GM23338 (cell line): ENCODE data around the gene ARHGAP19. TPM values are rescaled to one million over a fixed set of nuclear protein-coding genes. Genes with fewer than 3 reads are reported as not detected.

Source experiments
- ATAC-seq: fragments of 200-7000 bp; cut with Tn5 transposase; 3 replicates; pipeline ENCODE4 v1.9.1; 2020
- DNase-seq: peaks from one replicate; pipeline ENCODE4 v3.0.0-alpha.2; 2015; ENCODE audit warnings: low spot score
- H2AFZ ChIP-seq: fragments of 200-600 bp; sonication (generic); 2 replicates; pipeline ENCODE4 v1.8.0; 2016; ENCODE audit warnings: antibody characterized with exemption, mild to moderate bottlenecking, moderate library complexity
- H3F3A ChIP-seq: fragments of 200-600 bp; sonication (generic); replicated peaks from 2 replicates; pipeline ENCODE4 v1.8.0; 2017; ENCODE audit warnings: antibody characterized with exemption, mixed run types, low read depth
- H3K27ac ChIP-seq: fragments of 200-600 bp; sonication (generic); 2 replicates; pipeline ENCODE4 v1.6.1; 2016; ENCODE audit warnings: low read depth
- H3K27me3 ChIP-seq: fragments of 200-600 bp; sonication (generic); 2 replicates; pipeline ENCODE4 v1.8.0; 2016; ENCODE audit warnings: mild to moderate bottlenecking, mixed run types, moderate library complexity; ENCODE audit not compliant: insufficient read depth
- H3K36me3 ChIP-seq: fragments of 200-600 bp; sonication (generic); 2 replicates; pipeline ENCODE4 v1.8.0; 2016; ENCODE audit warnings: mild to moderate bottlenecking; ENCODE audit not compliant: insufficient read depth
- H3K4me1 ChIP-seq: fragments of 200-600 bp; sonication (generic); 2 replicates; pipeline ENCODE4 v1.8.0; 2016; ENCODE audit warnings: mild to moderate bottlenecking, moderate library complexity; ENCODE audit not compliant: insufficient read depth
- H3K4me2 ChIP-seq: fragments of 200-600 bp; sonication (generic); 2 replicates; pipeline ENCODE4 v1.7.1; 2017; ENCODE audit warnings: mixed run types
- H3K4me3 ChIP-seq: fragments of 200-600 bp; sonication (generic); 2 replicates; pipeline ENCODE4 v1.6.1; 2016; ENCODE audit warnings: mixed run types
- H3K79me2 ChIP-seq: fragments of 200-600 bp; sonication (generic); replicated peaks from 2 replicates; pipeline ENCODE4 v1.8.0; 2017; ENCODE audit warnings: mild to moderate bottlenecking; ENCODE audit not compliant: insufficient read depth
- H3K9me2 ChIP-seq: fragments of 200-600 bp; sonication (generic); 2 replicates; pipeline ENCODE4 v1.8.0; 2017; ENCODE audit not compliant: insufficient read depth
- H4K20me1 ChIP-seq: fragments of 200-600 bp; sonication (generic); replicated peaks from 2 replicates; pipeline ENCODE4 v1.8.0; 2017; ENCODE audit warnings: mild to moderate bottlenecking; ENCODE audit not compliant: insufficient read depth
- H3K27ac Mint-ChIP-seq: 2 replicates; pipeline ENCODE4 v1.8.0; 2020; ENCODE audit warnings: inconsistent platforms, mild to moderate bottlenecking, moderate library complexity, mixed read lengths
- H3K27me3 Mint-ChIP-seq: 3 replicates; pipeline ENCODE4 v1.8.0; 2022; ENCODE audit warnings: low read depth, mild to moderate bottlenecking, moderate library complexity, mixed read lengths, inconsistent platforms; ENCODE audit not compliant: insufficient read depth, poor library complexity
- H3K36me3 Mint-ChIP-seq: 3 replicates; pipeline ENCODE4 v1.8.0; 2021; ENCODE audit warnings: low read depth, mild to moderate bottlenecking, inconsistent platforms, moderate library complexity, mixed read lengths
- H3K4me1 Mint-ChIP-seq: 3 replicates; pipeline ENCODE4 v1.8.0; 2020; ENCODE audit warnings: mild to moderate bottlenecking, inconsistent platforms, mixed read lengths
- H3K4me3 Mint-ChIP-seq: 3 replicates; pipeline ENCODE4 v1.8.0; 2021; ENCODE audit warnings: moderate library complexity, mild to moderate bottlenecking, inconsistent platforms, mixed read lengths
- H3K9me3 Mint-ChIP-seq: 3 replicates; pipeline ENCODE4 v1.8.0; 2020; ENCODE audit warnings: moderate library complexity, mild to moderate bottlenecking, inconsistent platforms, mixed read lengths
- CREB1 ChIP-seq: fragments of 250-450 bp; sonication (Bioruptor Pico); IDR thresholded peaks from 2 replicates; pipeline ENCODE4 v1.5.0; 2020; ENCODE audit warnings: low read depth, mild to moderate bottlenecking, moderate library complexity
- ETS1 ChIP-seq: IDR thresholded peaks from 2 replicates; pipeline ENCODE4 v1.6.1; 2016; ENCODE audit warnings: antibody characterized with exemption
- JUNB ChIP-seq: IDR thresholded peaks from one replicate; pipeline ENCODE4 v1.6.1; 2016; ENCODE audit warnings: antibody characterized with exemption; ENCODE audit not compliant: unreplicated experiment
- NANOG ChIP-seq: IDR thresholded peaks from 2 replicates; pipeline ENCODE4 v1.6.1; 2016; ENCODE audit warnings: antibody characterized with exemption, borderline replicate concordance
- POLR2AphosphoS5 ChIP-seq: IDR thresholded peaks from 2 replicates; pipeline ENCODE4 v1.6.1; 2016; ENCODE audit warnings: antibody characterized with exemption, low read depth
- REST ChIP-seq: IDR thresholded peaks from one replicate; pipeline ENCODE4 v1.6.1; 2018; ENCODE audit warnings: antibody characterized with exemption; ENCODE audit not compliant: unreplicated experiment
- STAT1 ChIP-seq: IDR thresholded peaks from one replicate; pipeline ENCODE4 v1.6.1; 2016; ENCODE audit warnings: antibody characterized with exemption; ENCODE audit not compliant: unreplicated experiment
- polyA plus RNA-seq: library from polyadenylated mRNA; unstranded; fragments of >200 nt; fragmentation: Nextera tagmentation; extraction: Ambion mirVana; gene quantifications from 2 replicates; pipeline ENCODE4 v1.2.1, GENCODE V29; 2016
- total RNA-seq: library from RNA; depleted of rRNA; stranded (reverse); fragments of >200 nt; shearing (Covaris generic); gene quantifications from 2 replicates; pipeline ENCODE4 v1.2.3, GENCODE V29; 2014
- TF ChIP-seq, protein P1 (sequence below), 2 experiments: fragments of 200-600 bp in 1 of 2; sonication (generic) in 1 of 2; conservative IDR thresholded peaks; 2 replicates each; pipeline versions ENCODE4 v1.5.1 to v1.6.1; 2016 to 2017; ENCODE audit warnings: antibody characterized with exemption in 2 of 2, low read depth in 2 of 2, mild to moderate bottlenecking in 2 of 2, moderate library complexity in 1 of 2

Gene ARHGAP19
- total and polyA plus RNA-seq, 2 experiments from 2014 or later, result 11.5 to 38.8 TPM

- no peak for TF ChIP-seq REST
- TF ChIP-seq STAT1, result no peak
- no peak for TF ChIP-seq JUNB
- no peak for TF ChIP-seq ETS1
- TF ChIP-seq CREB1, result no peak
- no peak for TF ChIP-seq NANOG
- no peak for TF ChIP-seq POLR2AphosphoS5
- TF ChIP-seq, protein P1, sequence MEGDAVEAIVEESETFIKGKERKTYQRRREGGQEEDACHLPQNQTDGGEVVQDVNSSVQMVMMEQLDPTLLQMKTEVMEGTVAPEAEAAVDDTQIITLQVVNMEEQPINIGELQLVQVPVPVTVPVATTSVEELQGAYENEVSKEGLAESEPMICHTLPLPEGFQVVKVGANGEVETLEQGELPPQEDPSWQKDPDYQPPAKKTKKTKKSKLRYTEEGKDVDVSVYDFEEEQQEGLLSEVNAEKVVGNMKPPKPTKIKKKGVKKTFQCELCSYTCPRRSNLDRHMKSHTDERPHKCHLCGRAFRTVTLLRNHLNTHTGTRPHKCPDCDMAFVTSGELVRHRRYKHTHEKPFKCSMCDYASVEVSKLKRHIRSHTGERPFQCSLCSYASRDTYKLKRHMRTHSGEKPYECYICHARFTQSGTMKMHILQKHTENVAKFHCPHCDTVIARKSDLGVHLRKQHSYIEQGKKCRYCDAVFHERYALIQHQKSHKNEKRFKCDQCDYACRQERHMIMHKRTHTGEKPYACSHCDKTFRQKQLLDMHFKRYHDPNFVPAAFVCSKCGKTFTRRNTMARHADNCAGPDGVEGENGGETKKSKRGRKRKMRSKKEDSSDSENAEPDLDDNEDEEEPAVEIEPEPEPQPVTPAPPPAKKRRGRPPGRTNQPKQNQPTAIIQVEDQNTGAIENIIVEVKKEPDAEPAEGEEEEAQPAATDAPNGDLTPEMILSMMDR (conservative IDR thresholded peaks at IDR 0.05; ENCODE audit: low read depth in 2 of 2), result no peak
Observed at GRCh38 chr10:97321804-97322190, 29.4 kb upstream of the ARHGAP19 start (continued).

GRCh38 chr10:97321032-97321803, 28.8 kb upstream of the ARHGAP19 start:
- H3F3A ChIP-seq, result peaks cover 11% of the 10 kb centered on the region
- peak; percentile 79 for DNase-seq
- peaks cover 44% of the 10 kb centered on the region for H3K27me3 Mint-ChIP-seq
- peak overlapping the region; percentile 86 for H3K4me3 ChIP-seq
- H3K27ac Mint-ChIP-seq, result no peak overlapping the region
- no peaks in the 10 kb centered on the region for H3K36me3 ChIP-seq
- no peaks in the 10 kb centered on the region for H3K36me3 Mint-ChIP-seq
- no peak overlapping the region for H2AFZ ChIP-seq
- peak overlapping the region; percentile 78 for H3K4me3 Mint-ChIP-seq
- no peaks in the 10 kb centered on the region for H3K9me2 ChIP-seq
- no peaks in the 10 kb centered on the region for H3K79me2 ChIP-seq
- peaks cover 28% of the 10 kb centered on the region for H3K4me1 ChIP-seq
- peaks cover 31% of the 10 kb centered on the region for H3K4me1 Mint-ChIP-seq
- H3K27ac ChIP-seq, result no peak overlapping the region
- peak; percentile 8 for ATAC-seq
- TF ChIP-seq POLR2AphosphoS5 (peak; percentile 5; the same call in 1 of the 2 replicates), STAT1 (no peak)
- H3K4me2 ChIP-seq, result peak overlapping the region; percentile 96
- no peaks in the 10 kb centered on the region for H3K9me3 Mint-ChIP-seq
- no peaks in the 10 kb centered on the region; the same call in 1 of the 2 replicates for H4K20me1 ChIP-seq
- peaks cover 28% of the 10 kb centered on the region for H3K27me3 ChIP-seq
